HepG2 (cell line): Measurements from ENCODE around the gene UAP1. TPM values are rescaled to one million over a fixed set of nuclear protein-coding genes. Genes with fewer than 3 reads are reported as not detected.

Experiments
- CEBPB ChIP-seq: IDR thresholded peaks from 2 replicates; pipeline ENCODE4 v1.6.1; 2011; ENCODE audit warnings: low read depth, low read length, improper control_type of control experiment, borderline replicate concordance
- EEA1 ChIP-seq: sonication (generic); formaldehyde crosslinking; IDR thresholded peaks from 2 replicates; pipeline ENCODE4 v1.5.1; 2020; ENCODE audit warnings: mild to moderate bottlenecking, missing genetic modification reagents, borderline replicate concordance
- KLF6 ChIP-seq: IDR thresholded peaks from 2 replicates; pipeline ENCODE4 v1.8.0; 2016; ENCODE audit warnings: missing biosample characterization, missing genetic modification reagents
- POGK ChIP-seq: sonication (generic); formaldehyde crosslinking; conservative IDR thresholded peaks from 2 replicates; pipeline ENCODE4 v1.8.0; 2022; ENCODE audit warnings: mild to moderate bottlenecking, moderate library complexity, missing genetic modification reagents
- ZNF780A ChIP-seq: sonication (generic); formaldehyde crosslinking; IDR thresholded peaks from 2 replicates; pipeline ENCODE4 v1.8.0; 2022; ENCODE audit warnings: mild to moderate bottlenecking, missing genetic modification reagents, moderate library complexity
- polyA plus RNA-seq, 8 experiments: library from polyadenylated mRNA; depleted of rRNA in 3 of 8; stranded (reverse) in 7 of 8; unstranded in 1 of 8; fragments of >200 nt; fragmentation: Illumina TruSeq in 4 of 8; extraction: Trizol in 4 of 8; gene quantifications; 2 replicates each; pipeline versions ENCODE4 v1.2.1 to v1.2.3, GENCODE V29; 2011 to 2016; ENCODE audit warnings: low read depth in 4 of 8, missing spikeins in 1 of 8, mixed read lengths in 1 of 8; ENCODE audit not compliant: insufficient read depth in 1 of 8
- total RNA-seq, 5 experiments: library from RNA; depleted of rRNA; stranded (reverse); fragments of >200 nt; fragmentation: Illumina TruSeq; extraction: Trizol; gene quantifications; 2 replicates each; pipeline ENCODE4 v1.2.3, GENCODE V29; 2016; ENCODE audit warnings: low read depth in 1 of 5
- TF ChIP-seq, protein P1 (sequence below): sonication (generic); formaldehyde crosslinking; conservative IDR thresholded peaks from 2 replicates; pipeline ENCODE4 v1.4.0; 2020; ENCODE audit warnings: mild to moderate bottlenecking, missing genetic modification reagents, moderate library complexity
- TF ChIP-seq, protein P2 (sequence below): sonication (generic); formaldehyde crosslinking; IDR thresholded peaks from 2 replicates; pipeline ENCODE4 v1.4.0; 2020; ENCODE audit warnings: missing genetic modification reagents

Gene UAP1
- total and polyA plus RNA-seq, 2 of the 13 experiments (the other 11 are each of a cell fraction or from before 2014, with no cell fraction given) = 48.4 to 117 TPM

- TF ChIP-seq, protein P1, sequence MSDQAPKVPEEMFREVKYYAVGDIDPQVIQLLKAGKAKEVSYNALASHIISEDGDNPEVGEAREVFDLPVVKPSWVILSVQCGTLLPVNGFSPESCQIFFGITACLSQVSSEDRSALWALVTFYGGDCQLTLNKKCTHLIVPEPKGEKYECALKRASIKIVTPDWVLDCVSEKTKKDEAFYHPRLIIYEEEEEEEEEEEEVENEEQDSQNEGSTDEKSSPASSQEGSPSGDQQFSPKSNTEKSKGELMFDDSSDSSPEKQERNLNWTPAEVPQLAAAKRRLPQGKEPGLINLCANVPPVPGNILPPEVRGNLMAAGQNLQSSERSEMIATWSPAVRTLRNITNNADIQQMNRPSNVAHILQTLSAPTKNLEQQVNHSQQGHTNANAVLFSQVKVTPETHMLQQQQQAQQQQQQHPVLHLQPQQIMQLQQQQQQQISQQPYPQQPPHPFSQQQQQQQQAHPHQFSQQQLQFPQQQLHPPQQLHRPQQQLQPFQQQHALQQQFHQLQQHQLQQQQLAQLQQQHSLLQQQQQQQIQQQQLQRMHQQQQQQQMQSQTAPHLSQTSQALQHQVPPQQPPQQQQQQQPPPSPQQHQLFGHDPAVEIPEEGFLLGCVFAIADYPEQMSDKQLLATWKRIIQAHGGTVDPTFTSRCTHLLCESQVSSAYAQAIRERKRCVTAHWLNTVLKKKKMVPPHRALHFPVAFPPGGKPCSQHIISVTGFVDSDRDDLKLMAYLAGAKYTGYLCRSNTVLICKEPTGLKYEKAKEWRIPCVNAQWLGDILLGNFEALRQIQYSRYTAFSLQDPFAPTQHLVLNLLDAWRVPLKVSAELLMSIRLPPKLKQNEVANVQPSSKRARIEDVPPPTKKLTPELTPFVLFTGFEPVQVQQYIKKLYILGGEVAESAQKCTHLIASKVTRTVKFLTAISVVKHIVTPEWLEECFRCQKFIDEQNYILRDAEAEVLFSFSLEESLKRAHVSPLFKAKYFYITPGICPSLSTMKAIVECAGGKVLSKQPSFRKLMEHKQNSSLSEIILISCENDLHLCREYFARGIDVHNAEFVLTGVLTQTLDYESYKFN (CRISPR knock-in tag) = 0 out of 2 replicates have a peak, but pooled peaks have one; percentile 28
- TF ChIP-seq ZNF780A (peak; percentile 36; the same call in 1 of the 2 replicates), KLF6 (CRISPR knock-in tag) (0 out of 2 replicates have a peak, but pooled peaks have one; percentile 72), POGK (CRISPR knock-in tag) (peak; percentile 78), EEA1 (CRISPR knock-in tag) (peak; percentile 86; the same call in 1 of the 2 replicates), CEBPB (no peak)
- TF ChIP-seq, protein P2, sequence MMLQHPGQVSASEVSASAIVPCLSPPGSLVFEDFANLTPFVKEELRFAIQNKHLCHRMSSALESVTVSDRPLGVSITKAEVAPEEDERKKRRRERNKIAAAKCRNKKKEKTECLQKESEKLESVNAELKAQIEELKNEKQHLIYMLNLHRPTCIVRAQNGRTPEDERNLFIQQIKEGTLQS (CRISPR knock-in tag) = no peak
These were observed at the start of gene UAP1 (continued) for GRCh38 chr1:162561616-162562469.
